Raji (cell line): ENCODE measurements around the gene ZER1.

Source experiments
- POLR2A ChIP-seq: IDR thresholded peaks from 2 replicates; pipeline ENCODE4 v1.6.1; 2011; ENCODE audit warnings: low read depth, low read length, control low read depth; ENCODE audit not compliant: insufficient read depth

The ZER1 gene

GRCh38 chr9:128715436-128715750, 56.3 kb downstream of the ZER1 start:
- TF ChIP-seq POLR2A = no peak

GRCh38 chr9:128714586-128715435, 56.9 kb downstream of the ZER1 start:
- TF ChIP-seq POLR2A = no peak

- TF ChIP-seq POLR2A = no peak
These were observed 57.7 kb downstream of the ZER1 start for GRCh38 chr9:128713941-128714573.

- no peak for TF ChIP-seq POLR2A
These were observed 58.3 kb downstream of the ZER1 start for GRCh38 chr9:128713411-128713780.

- no peak for TF ChIP-seq POLR2A
These were observed 59.0 kb downstream of the ZER1 start for GRCh38 chr9:128712451-128713410.

- no peak for TF ChIP-seq POLR2A
These were observed 64.3 kb downstream of the ZER1 start for GRCh38 chr9:128707446-128707845.

- TF ChIP-seq POLR2A = no peak
These were observed 64.9 kb downstream of the ZER1 start for GRCh38 chr9:128706671-128707381.

- TF ChIP-seq POLR2A = no peak
These were observed 65.7 kb downstream of the ZER1 start for GRCh38 chr9:128706045-128706444.

GRCh38 chr9:128705051-128705965, 66.4 kb downstream of the ZER1 start:
- no peak for TF ChIP-seq POLR2A

GRCh38 chr9:128704356-128704670, 67.4 kb downstream of the ZER1 start:
- no peak for TF ChIP-seq POLR2A

- no peak for TF ChIP-seq POLR2A
These were observed 67.9 kb downstream of the ZER1 start for GRCh38 chr9:128703616-128704355.

- no peak for TF ChIP-seq POLR2A
These were observed 68.6 kb downstream of the ZER1 start for GRCh38 chr9:128702949-128703615.

GRCh38 chr9:128702445-128702948, 69.2 kb downstream of the ZER1 start, which contains the start of gene PKN3:
Gene PKN3 (plus strand): TSS chr9:128702503. CDS start chr9:128702916, 413 bp downstream.
- peak; percentile 37; the same call in 1 of the 2 replicates for TF ChIP-seq POLR2A
